HG03045 (cell line): ENCODE results near the gene KIF3A.

ENCODE experiments used
- ATAC-seq: cut with Tn5 transposase; IDR thresholded peaks from one replicate; pipeline ENCODE4 v1.9.1; 2021; ENCODE audit warnings: mild to moderate bottlenecking, moderate library complexity; ENCODE audit not compliant: unreplicated experiment

The KIF3A gene

GRCh38 chr5:132736853-132737833 lies at the start of gene KIF3A:
TSS of gene KIF3A (minus strand) at chr5:132737546. CDS start at chr5:132737419, 127 bp downstream.
- peak; percentile 89 for ATAC-seq

- no peak for ATAC-seq
Measured at GRCh38 chr5:132787076-132787475, 49.7 kb upstream of the KIF3A start.

GRCh38 chr5:132785864-132786263 lies 48.5 kb upstream of the KIF3A start:
- ATAC-seq, result no peak

GRCh38 chr5:132785365-132785764 lies 48.0 kb upstream of the KIF3A start:
- no peak for ATAC-seq

- ATAC-seq, result no peak
Measured at GRCh38 chr5:132782101-132782500, 44.8 kb upstream of the KIF3A start.

GRCh38 chr5:132781029-132781428 lies 43.7 kb upstream of the KIF3A start:
- ATAC-seq, result no peak

DNA sequence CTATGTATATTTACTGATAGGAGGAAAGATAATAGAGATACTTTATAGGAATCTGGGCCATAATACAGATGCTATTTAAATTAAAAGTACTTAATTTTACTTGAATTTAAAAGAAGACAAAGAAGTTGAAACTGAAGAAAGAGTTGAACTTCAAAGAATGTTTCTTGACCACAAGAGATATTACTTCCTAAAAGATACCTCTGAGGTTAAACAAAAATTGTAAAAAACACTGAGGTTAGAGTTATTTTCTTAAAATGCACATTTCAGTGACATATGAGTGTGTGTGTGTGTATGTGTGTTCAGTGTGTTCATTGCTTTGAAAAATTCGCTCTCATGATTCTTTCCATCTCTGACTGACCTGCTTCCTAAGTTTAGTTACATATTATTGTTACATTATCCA lies 43.2 kb upstream of the KIF3A start:
- ATAC-seq, result no peak

GRCh38 chr5:132779961-132780360 lies 42.6 kb upstream of the KIF3A start:
- no peak for ATAC-seq

DNA sequence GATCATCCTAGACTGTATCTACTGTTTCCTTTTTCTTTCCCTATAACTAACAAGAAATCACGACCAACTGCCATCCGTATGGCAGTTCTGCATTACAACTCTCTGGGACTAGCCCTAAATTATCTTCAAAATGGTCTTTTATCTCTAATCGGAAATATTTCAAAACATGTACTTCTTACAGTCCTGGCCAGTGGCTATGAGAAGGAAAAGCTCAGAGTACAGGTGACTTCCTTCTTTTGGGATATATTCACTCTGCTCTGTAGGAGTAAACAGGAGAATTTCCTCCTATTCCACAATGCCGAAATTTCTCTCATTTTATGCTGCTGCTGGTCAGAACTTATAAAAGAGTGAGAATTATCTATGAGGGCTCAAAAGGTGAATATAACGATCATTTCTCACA lies 41.5 kb upstream of the KIF3A start:
- no peak for ATAC-seq

- no peak for ATAC-seq
Measured at GRCh38 chr5:132778129-132778528, 40.8 kb upstream of the KIF3A start.

- peak; percentile 54 for ATAC-seq
Measured at GRCh38 chr5:132777209-132778069, 40.1 kb upstream of the KIF3A start, which contains the start of gene SEPTIN8. TSS of gene SEPTIN8 (minus strand) at chr5:132777239. CDS start at chr5:132777137, 102 bp downstream.

DNA sequence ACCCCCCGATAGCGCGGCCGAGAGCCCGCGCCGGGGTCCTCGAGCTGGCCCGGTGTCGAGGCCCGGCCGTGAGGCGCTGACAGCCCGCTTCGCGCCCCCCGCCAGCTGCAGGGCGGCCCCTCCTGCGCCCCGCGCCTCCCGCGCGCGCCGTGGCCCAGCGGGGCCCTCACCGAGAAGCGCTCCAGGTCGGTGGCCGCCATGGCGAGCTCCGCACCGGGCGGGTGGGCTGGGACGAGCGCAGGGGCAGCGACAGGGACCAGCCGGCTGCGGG lies 39.5 kb upstream of the KIF3A start:
- ATAC-seq, result peak; percentile 34

DNA sequence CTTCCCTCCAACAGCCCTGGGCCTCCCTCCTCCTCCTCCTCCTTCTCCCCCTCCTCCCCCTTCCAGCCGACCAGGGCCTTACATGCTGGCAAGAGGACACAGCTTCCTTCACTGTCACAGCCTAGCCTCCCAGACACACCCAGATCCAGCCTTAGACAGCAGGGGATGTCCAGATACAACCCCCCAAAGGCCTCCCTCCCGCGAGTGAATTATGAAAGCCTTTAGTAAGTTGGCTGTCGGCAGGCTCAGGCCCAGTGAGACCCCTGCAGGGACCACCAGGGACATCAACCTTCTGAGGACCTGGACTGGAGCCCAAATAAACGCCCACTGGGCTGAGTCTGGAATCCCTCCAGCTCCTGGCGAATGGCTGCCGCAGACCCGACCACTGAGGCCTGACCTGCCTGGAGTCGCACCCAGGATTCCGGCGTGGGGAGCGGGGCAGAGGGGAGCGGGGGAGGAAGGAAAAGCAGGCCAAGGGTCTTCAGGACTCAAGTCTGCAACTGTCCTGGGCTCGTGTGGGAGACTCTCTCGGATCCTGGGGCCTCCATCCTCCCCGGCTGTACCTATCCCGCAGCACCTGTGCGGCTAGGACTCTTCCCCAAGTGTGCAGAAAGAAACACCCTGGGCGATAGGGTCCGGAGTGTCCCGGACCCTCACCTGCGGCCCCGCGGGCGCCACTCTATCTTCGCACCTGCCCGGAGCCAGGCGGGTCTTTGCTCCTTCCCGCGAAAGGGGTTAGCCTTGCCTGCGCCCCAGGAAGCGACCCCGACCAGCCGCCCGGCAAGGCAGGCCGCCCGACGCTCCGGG lies 39.0 kb upstream of the KIF3A start:
- ATAC-seq, result no peak

DNA sequence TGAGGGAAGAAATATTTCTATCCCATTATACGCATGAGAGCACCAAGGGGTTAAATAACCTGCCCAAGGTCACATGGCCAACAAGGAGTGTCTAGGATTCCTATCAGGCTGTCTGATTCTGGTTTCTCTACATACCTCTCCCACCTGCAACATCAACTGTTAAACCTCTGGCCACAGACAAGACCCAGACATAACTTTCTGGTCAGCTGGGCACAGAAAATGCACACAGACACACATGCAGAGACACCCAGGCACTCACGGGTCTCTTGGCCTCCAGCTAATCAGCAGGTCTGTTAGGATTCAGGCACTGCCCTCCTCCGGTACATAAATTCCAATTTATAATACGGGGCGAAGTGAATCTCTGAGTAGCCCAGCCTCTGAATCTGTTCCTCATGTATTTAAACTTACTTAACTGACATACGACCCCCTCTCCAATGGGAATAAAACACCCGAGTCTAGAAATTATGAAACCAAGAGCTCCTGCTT lies 38.2 kb upstream of the KIF3A start:
- no peak for ATAC-seq

DNA sequence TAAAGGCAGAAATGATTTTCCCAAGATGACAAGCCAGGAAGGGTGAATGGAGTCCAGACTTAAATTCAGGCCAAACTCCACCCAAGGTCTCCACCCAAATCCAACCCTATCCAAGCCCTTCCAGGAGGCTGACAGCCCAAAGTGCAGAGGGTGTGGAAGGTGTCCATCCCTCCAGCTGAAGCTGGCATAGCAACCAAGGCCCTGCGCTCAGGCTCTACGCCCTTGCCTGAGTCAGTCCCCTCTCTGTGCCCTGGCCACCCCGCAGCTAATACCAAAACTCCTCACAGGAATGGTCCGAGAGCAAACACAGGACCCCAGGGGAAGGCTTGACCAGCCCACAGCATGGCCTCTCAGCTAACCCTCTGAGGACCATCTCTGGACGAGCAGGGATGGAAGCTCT lies 37.5 kb upstream of the KIF3A start:
- ATAC-seq, result no peak

- ATAC-seq, result no peak
Measured at GRCh38 chr5:132774406-132774805, 37.1 kb upstream of the KIF3A start.

GRCh38 chr5:132773601-132774355 lies 36.4 kb upstream of the KIF3A start:
- ATAC-seq, result no peak

GRCh38 chr5:132773114-132773513 lies 35.8 kb upstream of the KIF3A start:
- ATAC-seq, result no peak

GRCh38 chr5:132772291-132773070 lies 35.1 kb upstream of the KIF3A start:
- no peak for ATAC-seq
